Endothelial cell of umbilical vein (primary cell): ENCODE results near the gene PPFIBP2. TPM values are rescaled to one million over a fixed set of nuclear protein-coding genes. Genes with fewer than 3 reads are reported as not detected.

ENCODE experiments used
- BruUV-seq: library from RNA; stranded (reverse); fragments of 400-500 nt; replicated peaks from 2 replicates; lab custom pipeline; 2021; lab: Mats Ljungman, UMichigan
- CTCF ChIA-PET: fragments of 300-600, 350-600 bp; sonication (Branson Sonifier 250); formaldehyde crosslinking; loops from one replicate; lab custom pipeline; 2021; ENCODE audit warnings: antibody characterized with exemption, inconsistent platforms; lab: Charles Lee
- POLR2A ChIA-PET: fragments of 300-600, 350-600 bp; sonication (Branson Sonifier 250); formaldehyde crosslinking; loops from one replicate; lab custom pipeline; 2021; ENCODE audit warnings: antibody characterized with exemption, inconsistent platforms; lab: Charles Lee
- DNase-seq: peaks from one replicate; pipeline ENCODE4 v3.0.0-alpha.2; 2011; ENCODE audit warnings: low read depth, low spot score
- FAIRE-seq: peaks from 2 replicates; lab custom pipeline; 2011; peaks lifted over from hg19 to GRCh38; lab: Jason Lieb, UNC
- H2AFZ ChIP-seq: 2 replicates; pipeline ENCODE4 v1.6.0; 2012; ENCODE audit warnings: low read depth, low read length, control low read depth, inconsistent platforms
- H3K27ac ChIP-seq: 2 replicates; pipeline ENCODE4 v1.5.1; 2011; ENCODE audit warnings: low read depth, mild to moderate bottlenecking, control low read depth, low read length, moderate library complexity; ENCODE audit not compliant: insufficient read depth
- H3K27me3 ChIP-seq, 2 experiments: 2 replicates each; pipeline versions ENCODE4 v1.6.0 to v1.6.1; 2011; ENCODE audit warnings: low read length in 2 of 2, mixed read lengths in 1 of 2; ENCODE audit not compliant: control insufficient read depth in 2 of 2, insufficient read depth in 2 of 2
- H3K36me3 ChIP-seq, 2 experiments: 2 replicates in 1 of 2; 3 replicates in 1 of 2; pipeline ENCODE4 v1.5.1; 2011; ENCODE audit warnings: low read length in 2 of 2, mild to moderate bottlenecking in 1 of 2, moderate library complexity in 1 of 2; ENCODE audit not compliant: control insufficient read depth in 2 of 2, insufficient read depth in 2 of 2; ENCODE audit errors: extremely low read depth in 1 of 2
- H3K4me1 ChIP-seq: 3 replicates; pipeline ENCODE4 v1.5.1; 2011; ENCODE audit warnings: mild to moderate bottlenecking, low read length; ENCODE audit not compliant: control insufficient read depth, insufficient read depth; ENCODE audit errors: extremely low read depth
- H3K4me2 ChIP-seq: 2 replicates; pipeline ENCODE4 v1.6.1; 2011; ENCODE audit warnings: low read length, control low read depth, mixed read lengths; ENCODE audit not compliant: insufficient read depth
- H3K4me3 ChIP-seq, 3 experiments: fragments of 200-600 bp in 1 of 3; sonication (generic), shearing (Covaris generic) in 1 of 3; replicated peaks in 1 of 3; 2 replicates each; pipeline ENCODE4 v1.5.1; 2011 to 2016; ENCODE audit warnings: control low read depth in 3 of 3, low read length in 3 of 3, mild to moderate bottlenecking in 2 of 3, inconsistent platforms in 1 of 3, low read depth in 1 of 3, moderate library complexity in 1 of 3; ENCODE audit not compliant: insufficient read depth in 1 of 3
- H3K79me2 ChIP-seq: 2 replicates; pipeline ENCODE4 v1.6.0; 2012; ENCODE audit warnings: low read length, inconsistent platforms; ENCODE audit not compliant: control insufficient read depth, insufficient read depth
- H3K9ac ChIP-seq: replicated peaks from 2 replicates; pipeline ENCODE3; 2011; ENCODE audit warnings: low read length, control low read depth; ENCODE audit not compliant: insufficient read depth; ENCODE audit errors: extremely low read depth
- H3K9me1 ChIP-seq: replicated peaks from 3 replicates; pipeline ENCODE4 v1.6.0; 2011; ENCODE audit warnings: mild to moderate bottlenecking, low read length; ENCODE audit not compliant: control insufficient read depth, insufficient read depth; ENCODE audit errors: extremely low read depth
- H3K9me3 ChIP-seq: replicated peaks from 2 replicates; pipeline ENCODE4 v1.5.1; 2012; ENCODE audit warnings: low read length, inconsistent platforms; ENCODE audit not compliant: control insufficient read depth, insufficient read depth
- H4K20me1 ChIP-seq: replicated peaks from 2 replicates; pipeline ENCODE3; 2011; ENCODE audit warnings: mild to moderate bottlenecking, low read length; ENCODE audit not compliant: control insufficient read depth, insufficient read depth; ENCODE audit errors: extremely low read depth
- EZH2 ChIP-seq: IDR thresholded peaks from 2 replicates; pipeline ENCODE4 v1.6.1; 2012; ENCODE audit warnings: borderline replicate concordance, low read depth, mild to moderate bottlenecking, moderate library complexity, low read length, inconsistent platforms; ENCODE audit not compliant: severe bottlenecking
- FOS ChIP-seq: IDR thresholded peaks from 2 replicates; pipeline ENCODE4 v1.6.1; 2011; ENCODE audit warnings: mild to moderate bottlenecking, low read length, moderate library complexity, borderline replicate concordance; ENCODE audit not compliant: insufficient read depth
- GATA2 ChIP-seq: IDR thresholded peaks from 2 replicates; pipeline ENCODE4 v1.7.0; 2011; ENCODE audit warnings: low read depth, mild to moderate bottlenecking, moderate library complexity, mixed read lengths, low read length; ENCODE audit not compliant: insufficient read length, insufficient read depth
- JUN ChIP-seq: IDR thresholded peaks from 2 replicates; pipeline ENCODE4 v1.6.1; 2011; ENCODE audit warnings: borderline replicate concordance, low read depth; ENCODE audit not compliant: insufficient read length, insufficient read depth
- MAX ChIP-seq: IDR thresholded peaks from 2 replicates; pipeline ENCODE4 v1.6.1; 2011; ENCODE audit not compliant: insufficient read depth, insufficient read length
- MYC ChIP-seq: IDR thresholded peaks from one replicate; pipeline ENCODE4 v1.6.1; 2011; ENCODE audit warnings: mild to moderate bottlenecking, low read depth, low read length
- POLR2AphosphoS5 ChIP-seq: IDR thresholded peaks from 2 replicates; pipeline ENCODE4 v1.6.1; 2012; ENCODE audit warnings: low read depth, mild to moderate bottlenecking, control low read depth, low read length, moderate library complexity; ENCODE audit not compliant: insufficient read depth
- dilution Hi-C: fragments of 300-500 bp; cut with MboI; formaldehyde crosslinking; loops from one replicate; pipeline ENCODE4 v1.15.0; 2019; ENCODE audit warnings: low sequenced_read_pairs; ENCODE audit not compliant: extremely low pct_ligation_motif_present
- intact Hi-C: fragments of 100-400 bp; cut with micrococcal nuclease; formaldehyde crosslinking; loops from one replicate; pipeline ENCODE4 v1.10.0; 2022
- polyA plus RNA-seq, 4 experiments: library from polyadenylated mRNA; depleted of rRNA in 3 of 4; stranded (reverse) in 3 of 4; unstranded in 1 of 4; fragments of >200 nt; gene quantifications; 2 replicates each; pipeline versions ENCODE4 v1.2.1 to v1.2.3, GENCODE V29; 2011 to 2012; ENCODE audit warnings: missing spikeins in 1 of 4
- total RNA-seq: library from RNA; stranded (reverse); gene quantifications from 2 replicates; pipeline ENCODE4 v1.2.3, GENCODE V29; 2021
- TF ChIP-seq, protein P1 (sequence below), 2 donors: IDR thresholded peaks; 1 replicate in 1 of 2; 2 replicates in 1 of 2; pipeline ENCODE4 v1.5.1; 2011; ENCODE audit warnings: low read length in 2 of 2, mild to moderate bottlenecking in 2 of 2, moderate library complexity in 2 of 2, control low read depth in 1 of 2, inconsistent platforms in 1 of 2, low read depth in 1 of 2; ENCODE audit not compliant: insufficient read depth in 1 of 2; ENCODE audit errors: extremely low read depth in 1 of 2

Gene PPFIBP2
- total and polyA plus RNA-seq, 2 donors (not counting 3 experiments of a cell fraction or from before 2014, with no cell fraction given), result 1.3 to 4.0 TPM

GRCh38 chr11:7501894-7502293 lies 11.9 kb upstream of the PPFIBP2 start:
- no peaks in the 10 kb centered on the region for H3K4me1 ChIP-seq
- DNase-seq (no peak), FAIRE-seq (no peak)
- dilution Hi-C loops (no loop called here), intact Hi-C loops (no loop called here)
- TF ChIP-seq EZH2 (no peak), MYC (no peak), POLR2AphosphoS5 (no peak), JUN (no peak), MAX (no peak), GATA2 (no peak)
- no peak overlapping the region for H2AFZ ChIP-seq
- H3K27ac ChIP-seq, result no peak overlapping the region
- H3K27me3 ChIP-seq, result no peaks in the 10 kb centered on the region
- BruUV-seq, result no TSS peak
- H3K79me2 ChIP-seq, result no peaks in the 10 kb centered on the region
- no peak overlapping the region for H3K4me2 ChIP-seq
- H3K9ac ChIP-seq, result no peak overlapping the region
- no peaks in the 10 kb centered on the region for H3K9me3 ChIP-seq
- no peaks in the 10 kb centered on the region for H3K9me1 ChIP-seq
- H4K20me1 ChIP-seq, result no peaks in the 10 kb centered on the region
- ChIA-PET POLR2A (no interaction called here), CTCF (interaction anchor here (0.9 to 1.7 kb wide), 2 partner anchors 17 to 59 kb away, joined by 3 to 6 read pairs; partner anchors contain the start of gene OLFML1)
- no peak overlapping the region for H3K4me3 ChIP-seq
- no peaks in the 10 kb centered on the region for H3K36me3 ChIP-seq

- Histone ChIP-seq H2AFZ (no peak overlapping the region), H3K9me1 (no peaks in the 10 kb centered on the region), H3K4me3 (no peak overlapping the region), H3K4me1 (no peaks in the 10 kb centered on the region), H3K27me3 (peaks cover 1 to 11% of the 10 kb centered on the region in 2 experiments), H3K36me3 (no peaks in the 10 kb centered on the region), H3K9ac (no peak overlapping the region), H3K4me2 (no peak overlapping the region), H4K20me1 (no peaks in the 10 kb centered on the region), H3K79me2 (no peaks in the 10 kb centered on the region), H3K9me3 (no peaks in the 10 kb centered on the region), H3K27ac (no peak overlapping the region)
- CTCF ChIA-PET, result no interaction called here
- intact Hi-C loops (no loop called here), dilution Hi-C loops (no loop called here)
- TF ChIP-seq FOS (no peak), MYC (no peak), GATA2 (no peak), POLR2AphosphoS5 (no peak)
- TF ChIP-seq, protein P1, sequence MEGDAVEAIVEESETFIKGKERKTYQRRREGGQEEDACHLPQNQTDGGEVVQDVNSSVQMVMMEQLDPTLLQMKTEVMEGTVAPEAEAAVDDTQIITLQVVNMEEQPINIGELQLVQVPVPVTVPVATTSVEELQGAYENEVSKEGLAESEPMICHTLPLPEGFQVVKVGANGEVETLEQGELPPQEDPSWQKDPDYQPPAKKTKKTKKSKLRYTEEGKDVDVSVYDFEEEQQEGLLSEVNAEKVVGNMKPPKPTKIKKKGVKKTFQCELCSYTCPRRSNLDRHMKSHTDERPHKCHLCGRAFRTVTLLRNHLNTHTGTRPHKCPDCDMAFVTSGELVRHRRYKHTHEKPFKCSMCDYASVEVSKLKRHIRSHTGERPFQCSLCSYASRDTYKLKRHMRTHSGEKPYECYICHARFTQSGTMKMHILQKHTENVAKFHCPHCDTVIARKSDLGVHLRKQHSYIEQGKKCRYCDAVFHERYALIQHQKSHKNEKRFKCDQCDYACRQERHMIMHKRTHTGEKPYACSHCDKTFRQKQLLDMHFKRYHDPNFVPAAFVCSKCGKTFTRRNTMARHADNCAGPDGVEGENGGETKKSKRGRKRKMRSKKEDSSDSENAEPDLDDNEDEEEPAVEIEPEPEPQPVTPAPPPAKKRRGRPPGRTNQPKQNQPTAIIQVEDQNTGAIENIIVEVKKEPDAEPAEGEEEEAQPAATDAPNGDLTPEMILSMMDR (IDR thresholded peaks at IDR 0.05; ENCODE audit: extremely low read depth in 1 of 2, insufficient read depth in 1 of 2, low read depth in 1 of 2, low read length in 2 of 2), result no peak
- POLR2A ChIA-PET, result no interaction called here
- DNase-seq, result no peak
- FAIRE-seq, result no peak
- no TSS peak for BruUV-seq
Measured at GRCh38 chr11:7506243-7506642, 7.6 kb upstream of the PPFIBP2 start.
